ENCODE measurements around the gene STX11.

STX11 gene

DNA sequence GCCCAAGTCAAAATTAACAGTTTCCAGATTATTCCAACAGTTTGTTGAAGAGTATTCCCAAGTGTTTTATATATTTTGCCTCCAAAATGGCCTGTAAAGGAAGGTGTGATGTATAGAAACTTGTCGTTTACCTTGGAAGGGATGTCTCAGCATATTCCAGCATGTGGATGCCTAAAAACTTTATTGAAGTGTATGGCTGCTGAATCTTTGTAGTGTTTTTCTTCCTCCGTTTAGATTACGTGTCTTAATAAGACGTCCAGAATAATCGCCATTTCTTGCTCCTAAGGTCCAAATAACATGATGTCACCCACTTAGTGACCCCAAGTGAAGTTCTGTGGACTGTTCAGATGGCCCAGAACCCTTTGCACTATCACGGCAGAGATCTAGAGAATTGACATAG lies 37.0 kb upstream of the STX11 start:
- TF ChIP-seq, protein P1, sequence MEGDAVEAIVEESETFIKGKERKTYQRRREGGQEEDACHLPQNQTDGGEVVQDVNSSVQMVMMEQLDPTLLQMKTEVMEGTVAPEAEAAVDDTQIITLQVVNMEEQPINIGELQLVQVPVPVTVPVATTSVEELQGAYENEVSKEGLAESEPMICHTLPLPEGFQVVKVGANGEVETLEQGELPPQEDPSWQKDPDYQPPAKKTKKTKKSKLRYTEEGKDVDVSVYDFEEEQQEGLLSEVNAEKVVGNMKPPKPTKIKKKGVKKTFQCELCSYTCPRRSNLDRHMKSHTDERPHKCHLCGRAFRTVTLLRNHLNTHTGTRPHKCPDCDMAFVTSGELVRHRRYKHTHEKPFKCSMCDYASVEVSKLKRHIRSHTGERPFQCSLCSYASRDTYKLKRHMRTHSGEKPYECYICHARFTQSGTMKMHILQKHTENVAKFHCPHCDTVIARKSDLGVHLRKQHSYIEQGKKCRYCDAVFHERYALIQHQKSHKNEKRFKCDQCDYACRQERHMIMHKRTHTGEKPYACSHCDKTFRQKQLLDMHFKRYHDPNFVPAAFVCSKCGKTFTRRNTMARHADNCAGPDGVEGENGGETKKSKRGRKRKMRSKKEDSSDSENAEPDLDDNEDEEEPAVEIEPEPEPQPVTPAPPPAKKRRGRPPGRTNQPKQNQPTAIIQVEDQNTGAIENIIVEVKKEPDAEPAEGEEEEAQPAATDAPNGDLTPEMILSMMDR (IDR thresholded peaks at IDR 0.05; ENCODE audit: low read depth, low read length) = no peak
- no peak for DNase-seq (ENCODE audit: low read depth, low spot score)
- in situ Hi-C loops (cut with HindIII; ENCODE audit: low sequenced_read_pairs) = loop anchor here (25.0 kb wide), 1 partner anchor 374 kb away; no protein-coding TSS in a partner anchor
- H3K4me3 ChIP-seq (ENCODE audit: low read depth, low read length) = no peak overlapping the region

DNA sequence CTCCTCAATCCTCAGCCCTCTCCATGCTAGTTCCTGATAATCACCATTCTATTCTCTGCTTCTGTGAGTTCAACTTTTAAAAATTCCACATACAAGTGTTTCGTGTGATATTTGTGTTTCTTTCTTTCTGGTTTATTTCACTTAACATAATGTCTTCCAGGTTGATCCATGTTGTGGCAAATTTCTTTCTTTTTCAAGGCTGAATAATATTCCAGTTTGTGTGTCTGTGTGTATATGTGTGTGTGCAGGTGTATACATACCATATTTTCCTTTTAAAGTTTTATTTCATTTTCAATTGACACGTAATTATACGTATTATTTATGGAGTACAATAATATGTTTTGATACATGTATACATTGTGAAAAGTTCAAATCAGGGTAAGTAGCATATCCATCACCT lies 35.1 kb upstream of the STX11 start:
- TF ChIP-seq, protein P1 (IDR thresholded peaks at IDR 0.05; ENCODE audit: low read depth, low read length) = no peak
- no peak overlapping the region for H3K4me3 ChIP-seq (ENCODE audit: low read depth, low read length)
- in situ Hi-C loops (cut with HindIII; ENCODE audit: low sequenced_read_pairs) = loop anchor here (25.0 kb wide), 1 partner anchor 372 kb away; no protein-coding TSS in a partner anchor
- DNase-seq (ENCODE audit: low read depth, low spot score) = no peak

DNA sequence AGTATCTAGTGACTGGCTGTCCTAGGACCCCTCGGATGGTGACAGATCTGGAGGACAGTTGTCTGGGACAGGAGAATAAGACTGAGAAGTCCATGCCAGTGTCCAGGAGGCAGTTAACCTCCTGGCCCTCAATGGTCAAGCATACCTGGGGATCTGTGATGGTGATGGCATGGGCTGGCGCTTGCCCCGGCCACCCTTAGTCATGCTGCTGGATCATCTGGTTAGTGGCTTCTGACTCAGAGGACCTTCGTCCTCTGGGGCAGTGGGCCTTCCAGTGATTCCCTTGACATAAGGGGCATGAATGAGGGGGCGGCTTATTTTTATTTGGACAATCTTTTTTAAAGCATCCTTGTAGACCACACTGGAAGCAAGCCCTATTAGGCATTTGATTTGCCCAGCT lies 30.9 kb upstream of the STX11 start:
- in situ Hi-C loops (cut with HindIII; ENCODE audit: low sequenced_read_pairs) = loop anchor here (25.0 kb wide), 1 partner anchor 368 kb away; no protein-coding TSS in a partner anchor

DNA sequence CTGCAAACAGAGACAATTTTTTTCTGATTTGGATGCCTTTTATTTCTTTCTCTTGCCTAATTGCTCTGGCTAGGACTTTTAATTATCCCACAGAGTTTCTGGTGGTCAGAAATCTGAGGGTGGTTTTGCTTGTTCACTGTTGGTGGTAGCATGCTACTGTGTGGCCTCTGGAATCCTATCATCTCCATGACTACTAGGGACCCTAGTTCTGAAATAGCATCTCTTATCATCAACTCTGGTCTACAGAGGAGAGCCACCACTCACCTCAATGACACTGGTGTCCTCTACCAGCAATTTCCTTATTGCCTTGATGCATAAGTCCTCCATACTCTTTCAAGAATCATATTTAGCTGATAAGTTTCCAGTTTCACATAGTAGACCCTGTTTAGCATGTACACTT lies 27.5 kb upstream of the STX11 start:
- in situ Hi-C loops (cut with HindIII; ENCODE audit: low sequenced_read_pairs) = loop anchor here (25.0 kb wide), 1 partner anchor 364 kb away; no protein-coding TSS in a partner anchor
- DNase-seq (ENCODE audit: low read depth, low spot score) = no peak
- TF ChIP-seq, protein P1 (IDR thresholded peaks at IDR 0.05; ENCODE audit: low read depth, low read length) = no peak
- H3K4me3 ChIP-seq (ENCODE audit: low read depth, low read length) = no peak overlapping the region

More for the DNA sequence above, 30.9 kb upstream of the STX11 start:
- TF ChIP-seq, protein P1 (IDR thresholded peaks at IDR 0.05; ENCODE audit: low read depth, low read length) = no peak
- no peak overlapping the region for H3K4me3 ChIP-seq (ENCODE audit: low read depth, low read length)
- no peak for DNase-seq (ENCODE audit: low read depth, low spot score)

DNA sequence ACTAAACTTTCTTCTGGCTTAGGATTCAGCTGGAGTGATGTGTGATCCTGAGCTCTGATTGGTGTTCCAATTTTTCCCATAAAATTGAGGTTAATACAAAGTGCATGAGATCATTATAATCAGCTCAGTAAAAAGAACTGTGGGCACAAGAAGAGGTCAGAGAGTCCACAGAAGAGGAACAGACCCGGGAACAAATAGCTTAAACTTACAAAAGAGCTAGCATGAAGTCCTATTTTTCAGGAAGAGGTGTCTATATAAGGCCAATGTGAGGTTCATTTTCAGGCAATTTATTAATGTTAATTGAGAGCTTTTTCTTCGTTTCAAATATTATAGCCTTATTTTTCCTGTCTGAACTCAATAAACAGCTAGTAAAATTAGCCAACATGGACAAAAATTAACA lies 26.9 kb upstream of the STX11 start:
- TF ChIP-seq, protein P1 (IDR thresholded peaks at IDR 0.05; ENCODE audit: low read depth, low read length) = no peak
- in situ Hi-C loops (cut with HindIII; ENCODE audit: low sequenced_read_pairs) = loop anchor here (25.0 kb wide), 1 partner anchor 364 kb away; no protein-coding TSS in a partner anchor
- DNase-seq (ENCODE audit: low read depth, low spot score) = no peak
- H3K4me3 ChIP-seq (ENCODE audit: low read depth, low read length) = no peak overlapping the region

DNA sequence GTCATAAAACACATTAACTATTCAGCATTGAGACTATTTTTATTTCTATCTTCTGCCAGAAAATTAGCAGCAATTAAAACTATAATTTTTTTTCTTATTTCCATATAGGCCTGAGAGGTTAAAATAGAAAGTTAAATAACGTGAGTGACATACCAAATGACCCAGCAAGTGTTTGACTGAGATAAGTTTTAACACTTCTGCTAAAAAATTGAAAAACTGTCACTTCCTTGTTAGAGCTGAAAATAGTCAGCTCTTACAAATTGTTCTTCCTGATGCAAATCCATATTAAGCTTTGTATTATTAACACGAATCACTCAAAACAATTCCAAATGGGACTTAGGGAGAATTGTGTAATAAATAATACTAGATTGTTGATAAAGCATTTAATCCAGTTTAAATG lies 26.5 kb upstream of the STX11 start:
- DNase-seq (ENCODE audit: low read depth, low spot score) = no peak
- TF ChIP-seq, protein P1 (IDR thresholded peaks at IDR 0.05; ENCODE audit: low read depth, low read length) = no peak
- no peak overlapping the region for H3K4me3 ChIP-seq (ENCODE audit: low read depth, low read length)
- in situ Hi-C loops (cut with HindIII; ENCODE audit: low sequenced_read_pairs) = loop anchor here (25.0 kb wide), 1 partner anchor 363 kb away; no protein-coding TSS in a partner anchor

Data from astrocyte of the spinal cord (primary cell).